HG03025 (cell line): Measurements from ENCODE around the gene BICDL1.

ENCODE experiments used
- ATAC-seq: cut with Tn5 transposase; IDR thresholded peaks from one replicate; pipeline ENCODE4 v1.9.1; 2021; ENCODE audit warnings: mild to moderate bottlenecking, moderate library complexity; ENCODE audit not compliant: unreplicated experiment, low FRiP score

BICDL1 gene

GRCh38 chr12:120096671-120097202 lies 107.7 kb downstream of the BICDL1 start:
- no peak for ATAC-seq

- ATAC-seq: no peak
Measured at GRCh38 chr12:120098756-120099470, 109.9 kb downstream of the BICDL1 start.

- ATAC-seq: no peak
Measured at GRCh38 chr12:120099738-120100137, 110.7 kb downstream of the BICDL1 start.

GRCh38 chr12:120100630-120101029 lies 111.6 kb downstream of the BICDL1 start:
- ATAC-seq: no peak

GRCh38 chr12:120101182-120101581 lies 112.1 kb downstream of the BICDL1 start:
- ATAC-seq: no peak

GRCh38 chr12:120101617-120102016 lies 112.6 kb downstream of the BICDL1 start:
- no peak for ATAC-seq

GRCh38 chr12:120102189-120103043 lies 113.4 kb downstream of the BICDL1 start:
- ATAC-seq: no peak

- ATAC-seq: no peak
Measured at GRCh38 chr12:120103044-120103338, 114.0 kb downstream of the BICDL1 start.

GRCh38 chr12:120103371-120103770 lies 114.3 kb downstream of the BICDL1 start:
- ATAC-seq: no peak

- no peak for ATAC-seq
Measured at GRCh38 chr12:120106151-120106550, 117.1 kb downstream of the BICDL1 start.

GRCh38 chr12:120109570-120110267 lies 120.7 kb downstream of the BICDL1 start:
- no peak for ATAC-seq

- ATAC-seq: no peak
Measured at GRCh38 chr12:120110550-120111501, 121.8 kb downstream of the BICDL1 start.

GRCh38 chr12:120115066-120115465 lies 126.0 kb downstream of the BICDL1 start:
- ATAC-seq: no peak

- ATAC-seq: no peak
Measured at GRCh38 chr12:120115692-120116440, 126.8 kb downstream of the BICDL1 start.

GRCh38 chr12:120116441-120116791 lies 127.4 kb downstream of the BICDL1 start, which contains the start of gene RAB35:
TSS of gene RAB35 (minus strand) at chr12:120116753. CDS start at chr12:120116650, 103 bp downstream.
- no peak for ATAC-seq

GRCh38 chr12:120116792-120117651 lies 128.0 kb downstream of the BICDL1 start:
- ATAC-seq: peak; percentile 48

GRCh38 chr12:120117961-120118320 lies 128.9 kb downstream of the BICDL1 start:
- no peak for ATAC-seq

- ATAC-seq: no peak
Measured at GRCh38 chr12:120118321-120119061, 129.5 kb downstream of the BICDL1 start.
